ENCODE results near the gene TMEM100.

- TF ChIP-seq EZH2 (IDR thresholded peaks at IDR 0.05) = no peak
- no peak for TF ChIP-seq POLR2AphosphoS5 (IDR thresholded peaks at IDR 0.05; ENCODE audit: borderline replicate concordance, low read depth, low read length)
- TF ChIP-seq FOXP2 (optimal IDR thresholded peaks at IDR 0.05; ENCODE audit: control extremely low read depth, extremely low read length, insufficient read depth) = no peak
Measured at GRCh38 chr17:55749985-55750384, 27.3 kb upstream of the TMEM100 start.

All from SK-N-MC (cell line).